H9 (cell line): ENCODE results near the gene TNKS2. TPM values are rescaled to one million over a fixed set of nuclear protein-coding genes. Genes with fewer than 3 reads are reported as not detected.
A peak's percentile ranks its signal among the peaks of the same experiment; 100 is the strongest.

ENCODE experiments used
- DNase-seq: peaks from one replicate; pipeline ENCODE4 v3.0.0-alpha.2; 2017
- H2AFZ ChIP-seq: one replicate; pipeline ENCODE4 v1.6.1; 2013; ENCODE audit warnings: mild to moderate bottlenecking, low read length, control low read depth, moderate library complexity
- H2AK5ac ChIP-seq: 2 replicates; pipeline ENCODE4 v1.6.1; 2013; ENCODE audit warnings: low read length, control low read depth, mixed read lengths; ENCODE audit not compliant: insufficient read length
- H2BK120ac ChIP-seq: one replicate; pipeline ENCODE4 v1.6.1; 2013; ENCODE audit warnings: low read depth, mild to moderate bottlenecking, low read length, control low read depth, inconsistent platforms; ENCODE audit not compliant: poor library complexity, severe bottlenecking
- H2BK12ac ChIP-seq: 2 replicates; pipeline ENCODE4 v1.6.1; 2013; ENCODE audit warnings: low read length, control low read depth, mixed read lengths, low read depth; ENCODE audit not compliant: insufficient read length
- H2BK15ac ChIP-seq: 2 replicates; pipeline ENCODE4 v1.6.1; 2013; ENCODE audit warnings: low read depth, low read length, control low read depth
- H2BK20ac ChIP-seq: one replicate; pipeline ENCODE4 v1.6.1; 2013; ENCODE audit warnings: low read depth, mild to moderate bottlenecking, low read length, control low read depth, inconsistent platforms; ENCODE audit not compliant: poor library complexity, severe bottlenecking
- H2BK5ac ChIP-seq: 2 replicates; pipeline ENCODE4 v1.6.1; 2013; ENCODE audit warnings: low read length, control low read depth, mixed read lengths; ENCODE audit not compliant: insufficient read length
- H3K14ac ChIP-seq: 2 replicates; pipeline ENCODE4 v1.6.1; 2013; ENCODE audit warnings: low read length, control low read depth; ENCODE audit not compliant: insufficient read depth
- H3K18ac ChIP-seq: 2 replicates; pipeline ENCODE4 v1.6.1; 2013; ENCODE audit warnings: low read depth, mild to moderate bottlenecking, mixed read lengths, low read length, control low read depth; ENCODE audit not compliant: insufficient read length
- H3K23ac ChIP-seq: 2 replicates; pipeline ENCODE4 v1.6.1; 2013; ENCODE audit warnings: low read length, control low read depth, mixed read lengths, low read depth; ENCODE audit not compliant: insufficient read length
- H3K23me2 ChIP-seq: 2 replicates; pipeline ENCODE4 v1.6.1; 2013; ENCODE audit warnings: low read depth, mild to moderate bottlenecking, mixed read lengths, low read length, control low read depth; ENCODE audit not compliant: insufficient read length, poor library complexity, severe bottlenecking
- H3K27ac ChIP-seq: 2 replicates; pipeline ENCODE4 v1.5.1; 2013; ENCODE audit warnings: low read length, control low read depth, mixed read lengths, low read depth; ENCODE audit not compliant: insufficient read length
- H3K27me3 ChIP-seq: 2 replicates; pipeline ENCODE4 v1.6.1; 2013; ENCODE audit warnings: low read length, control low read depth, inconsistent platforms; ENCODE audit not compliant: insufficient read depth
- H3K4ac ChIP-seq: 2 replicates; pipeline ENCODE4 v1.6.1; 2013; ENCODE audit warnings: low read depth, mild to moderate bottlenecking, control low read depth, inconsistent platforms, low read length, moderate library complexity
- H3K4me1 ChIP-seq: 2 replicates; pipeline ENCODE4 v1.6.1; 2013; ENCODE audit warnings: low read length, control low read depth, inconsistent platforms; ENCODE audit not compliant: insufficient read depth
- H3K4me2 ChIP-seq: 2 replicates; pipeline ENCODE4 v1.6.1; 2013; ENCODE audit warnings: low read length, control low read depth, mixed read lengths; ENCODE audit not compliant: insufficient read length, insufficient read depth
- H3K56ac ChIP-seq: 2 replicates; pipeline ENCODE4 v1.6.1; 2013; ENCODE audit warnings: low read depth, mild to moderate bottlenecking, mixed read lengths, low read length, control low read depth; ENCODE audit not compliant: insufficient read length
- H3K79me1 ChIP-seq: 2 replicates; pipeline ENCODE4 v1.6.1; 2013; ENCODE audit warnings: low read depth, mild to moderate bottlenecking, moderate library complexity, low read length, control low read depth, inconsistent platforms; ENCODE audit not compliant: insufficient read depth, poor library complexity, severe bottlenecking
- H3K79me2 ChIP-seq: 2 replicates; pipeline ENCODE4 v1.6.1; 2013; ENCODE audit warnings: low read length, control low read depth, inconsistent platforms; ENCODE audit not compliant: insufficient read depth
- H3K9ac ChIP-seq: 2 replicates; pipeline ENCODE4 v1.6.1; 2013; ENCODE audit warnings: low read length, control low read depth, mixed read lengths; ENCODE audit not compliant: insufficient read length; ENCODE audit errors: extremely low read depth
- H3K9me3 ChIP-seq: one replicate; pipeline ENCODE4 v1.6.1; 2013; ENCODE audit warnings: low read depth, low read length, inconsistent platforms; ENCODE audit not compliant: control insufficient read depth
- H3T11ph ChIP-seq: one replicate; pipeline ENCODE4 v1.6.1; 2013; ENCODE audit warnings: mild to moderate bottlenecking, low read length, control low read depth, inconsistent platforms
- H4K20me1 ChIP-seq: one replicate; pipeline ENCODE4 v1.6.1; 2013; ENCODE audit not compliant: control insufficient read depth, insufficient read length, insufficient read depth
- H4K5ac ChIP-seq: 2 replicates; pipeline ENCODE4 v1.6.1; 2013; ENCODE audit warnings: low read depth, mild to moderate bottlenecking, mixed read lengths, low read length, control low read depth; ENCODE audit not compliant: insufficient read length
- H4K8ac ChIP-seq: replicated peaks from 2 replicates; pipeline ENCODE4 v1.6.1; 2013; ENCODE audit warnings: low read length, control low read depth, mixed read lengths, low read depth; ENCODE audit not compliant: insufficient read length
- H4K91ac ChIP-seq: 2 replicates; pipeline ENCODE4 v1.6.1; 2013; ENCODE audit warnings: low read depth, mild to moderate bottlenecking, moderate library complexity, mixed read lengths, low read length, control low read depth; ENCODE audit not compliant: insufficient read length
- H3K27ac Mint-ChIP-seq, 3 experiments: 2 replicates in 2 of 3; 3 replicates in 1 of 3; pipeline ENCODE4 v1.8.0; 2020 to 2021; ENCODE audit warnings: mixed read lengths in 3 of 3, mild to moderate bottlenecking in 1 of 3, moderate library complexity in 1 of 3
- H3K27me3 Mint-ChIP-seq: 2 replicates; pipeline ENCODE4 v1.8.0; 2021; ENCODE audit warnings: low read depth, mild to moderate bottlenecking, moderate library complexity, mixed read lengths
- H3K36me3 Mint-ChIP-seq, 3 experiments: 2 replicates in 2 of 3; 3 replicates in 1 of 3; pipeline ENCODE4 v1.8.0; 2020 to 2021; ENCODE audit warnings: low read depth in 3 of 3, mixed read lengths in 3 of 3; ENCODE audit not compliant: insufficient read depth in 1 of 3
- H3K4me1 Mint-ChIP-seq, 2 experiments: 2 replicates each; pipeline ENCODE4 v1.8.0; 2020; ENCODE audit warnings: mixed read lengths in 2 of 2
- H3K4me3 Mint-ChIP-seq, 2 experiments: 2 replicates in 1 of 2; 3 replicates in 1 of 2; pipeline ENCODE4 v1.8.0; 2020 to 2021; ENCODE audit warnings: mild to moderate bottlenecking in 2 of 2, mixed read lengths in 2 of 2, moderate library complexity in 1 of 2
- H3K9me3 Mint-ChIP-seq, 2 experiments: 2 replicates in 1 of 2; 3 replicates in 1 of 2; pipeline ENCODE4 v1.8.0; 2020; ENCODE audit warnings: mild to moderate bottlenecking in 2 of 2, mixed read lengths in 2 of 2, moderate library complexity in 1 of 2
- WGBS: extraction: QIAGEN DNeasy Blood & Tissue Kit; methylation state at CpG from one replicate; pipeline ENCODE4 v1.1.7; 2013; ENCODE audit warnings: missing lambda C conversion rate, low lambda C conversion rate, mixed read lengths; ENCODE audit not compliant: insufficient read length; ENCODE audit errors: extremely low coverage; 5-methylcytosine and 5-hydroxymethylcytosine counted together
- total RNA-seq: library from RNA; stranded (reverse); gene quantifications from 2 replicates; pipeline ENCODE4 v1.2.1, GENCODE V29; 2021
- TF ChIP-seq, protein P1 (sequence below): fragments of 200-600 bp; sonication (generic); conservative IDR thresholded peaks from 3 replicates; pipeline ENCODE4 v1.8.0; 2021; ENCODE audit warnings: antibody characterized with exemption, mild to moderate bottlenecking

The TNKS2 gene
- total RNA-seq, 1 experiment from 2014 or later, result 58.9 TPM

DNA sequence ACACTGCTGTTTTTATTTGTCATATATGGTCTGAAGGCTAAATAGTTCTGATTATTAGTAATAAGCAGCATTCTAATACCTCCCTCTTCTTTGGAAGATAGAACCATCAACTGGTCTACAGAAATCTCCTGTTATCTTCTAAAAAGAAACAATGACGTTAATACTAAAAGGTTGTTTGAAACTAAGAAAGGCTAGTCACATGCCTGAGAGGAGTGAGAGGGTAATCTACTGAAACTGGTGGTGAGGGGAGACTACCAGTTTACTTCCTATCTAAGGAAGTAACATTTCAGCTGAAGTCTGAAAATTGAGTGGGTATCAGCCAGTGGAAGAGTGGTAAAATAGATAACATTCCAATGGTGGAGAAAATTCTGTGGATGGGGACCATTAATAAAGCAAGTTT lies 62.7 kb downstream of the TNKS2 start:
- Histone ChIP-seq H2AFZ (no peak overlapping the region), H2BK20ac (no peak overlapping the region), H3K56ac (no peak overlapping the region), H4K91ac (no peak overlapping the region), H3K4ac (no peak overlapping the region), H2BK12ac (no peak overlapping the region), H3K27ac (no peak overlapping the region), H3K4me1 (peaks cover 3% of the 10 kb centered on the region; the same call in 1 of the 2 replicates), H3K23ac (no peak overlapping the region), H4K20me1 (no peaks in the 10 kb centered on the region), H3K27me3 (no peaks in the 10 kb centered on the region), H4K8ac (no peak overlapping the region), H3K79me1 (no peaks in the 10 kb centered on the region), H2BK5ac (no peak overlapping the region), H3K9ac (no peak overlapping the region), H3K79me2 (no peaks in the 10 kb centered on the region), H4K5ac (no peak overlapping the region), H3K18ac (no peak overlapping the region), H2BK15ac (no peak overlapping the region), H3T11ph (no peak overlapping the region), H2AK5ac (no peak overlapping the region), H3K9me3 (no peaks in the 10 kb centered on the region), H3K4me2 (no peak overlapping the region), H3K23me2 (no peaks in the 10 kb centered on the region), H3K14ac (no peak overlapping the region), H2BK120ac (no peak overlapping the region)
- Mint-ChIP-seq H3K27ac (peak overlapping the region in 1 of 3 experiments; percentile 80; a peak in 2 of 7 replicates), H3K27me3 (no peaks in the 10 kb centered on the region), H3K9me3 (no peaks in the 10 kb centered on the region), H3K36me3 (peaks cover 14 to 71% (median 59%) of the 10 kb centered on the region in 3 experiments; a peak in 6 of 7 replicates), H3K4me1 (peaks cover 15 to 23% of the 10 kb centered on the region in 2 experiments), H3K4me3 (no peak overlapping the region)
- WGBS, result no CpG with 5 or more reads among the region's 1 CpG
- no peak for DNase-seq
- TF ChIP-seq, protein P1, sequence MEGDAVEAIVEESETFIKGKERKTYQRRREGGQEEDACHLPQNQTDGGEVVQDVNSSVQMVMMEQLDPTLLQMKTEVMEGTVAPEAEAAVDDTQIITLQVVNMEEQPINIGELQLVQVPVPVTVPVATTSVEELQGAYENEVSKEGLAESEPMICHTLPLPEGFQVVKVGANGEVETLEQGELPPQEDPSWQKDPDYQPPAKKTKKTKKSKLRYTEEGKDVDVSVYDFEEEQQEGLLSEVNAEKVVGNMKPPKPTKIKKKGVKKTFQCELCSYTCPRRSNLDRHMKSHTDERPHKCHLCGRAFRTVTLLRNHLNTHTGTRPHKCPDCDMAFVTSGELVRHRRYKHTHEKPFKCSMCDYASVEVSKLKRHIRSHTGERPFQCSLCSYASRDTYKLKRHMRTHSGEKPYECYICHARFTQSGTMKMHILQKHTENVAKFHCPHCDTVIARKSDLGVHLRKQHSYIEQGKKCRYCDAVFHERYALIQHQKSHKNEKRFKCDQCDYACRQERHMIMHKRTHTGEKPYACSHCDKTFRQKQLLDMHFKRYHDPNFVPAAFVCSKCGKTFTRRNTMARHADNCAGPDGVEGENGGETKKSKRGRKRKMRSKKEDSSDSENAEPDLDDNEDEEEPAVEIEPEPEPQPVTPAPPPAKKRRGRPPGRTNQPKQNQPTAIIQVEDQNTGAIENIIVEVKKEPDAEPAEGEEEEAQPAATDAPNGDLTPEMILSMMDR, result no peak
